ENCODE measurements around the gene RNF135.
"Not testable (repeated sequence)": the region's sequence is repeated elsewhere in the genome, so short reads cannot be mapped to it uniquely, and the experiment has no call there.

RNF135 gene, protein sequence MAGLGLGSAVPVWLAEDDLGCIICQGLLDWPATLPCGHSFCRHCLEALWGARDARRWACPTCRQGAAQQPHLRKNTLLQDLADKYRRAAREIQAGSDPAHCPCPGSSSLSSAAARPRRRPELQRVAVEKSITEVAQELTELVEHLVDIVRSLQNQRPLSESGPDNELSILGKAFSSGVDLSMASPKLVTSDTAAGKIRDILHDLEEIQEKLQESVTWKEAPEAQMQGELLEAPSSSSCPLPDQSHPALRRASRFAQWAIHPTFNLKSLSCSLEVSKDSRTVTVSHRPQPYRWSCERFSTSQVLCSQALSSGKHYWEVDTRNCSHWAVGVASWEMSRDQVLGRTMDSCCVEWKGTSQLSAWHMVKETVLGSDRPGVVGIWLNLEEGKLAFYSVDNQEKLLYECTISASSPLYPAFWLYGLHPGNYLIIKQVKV

DNA sequence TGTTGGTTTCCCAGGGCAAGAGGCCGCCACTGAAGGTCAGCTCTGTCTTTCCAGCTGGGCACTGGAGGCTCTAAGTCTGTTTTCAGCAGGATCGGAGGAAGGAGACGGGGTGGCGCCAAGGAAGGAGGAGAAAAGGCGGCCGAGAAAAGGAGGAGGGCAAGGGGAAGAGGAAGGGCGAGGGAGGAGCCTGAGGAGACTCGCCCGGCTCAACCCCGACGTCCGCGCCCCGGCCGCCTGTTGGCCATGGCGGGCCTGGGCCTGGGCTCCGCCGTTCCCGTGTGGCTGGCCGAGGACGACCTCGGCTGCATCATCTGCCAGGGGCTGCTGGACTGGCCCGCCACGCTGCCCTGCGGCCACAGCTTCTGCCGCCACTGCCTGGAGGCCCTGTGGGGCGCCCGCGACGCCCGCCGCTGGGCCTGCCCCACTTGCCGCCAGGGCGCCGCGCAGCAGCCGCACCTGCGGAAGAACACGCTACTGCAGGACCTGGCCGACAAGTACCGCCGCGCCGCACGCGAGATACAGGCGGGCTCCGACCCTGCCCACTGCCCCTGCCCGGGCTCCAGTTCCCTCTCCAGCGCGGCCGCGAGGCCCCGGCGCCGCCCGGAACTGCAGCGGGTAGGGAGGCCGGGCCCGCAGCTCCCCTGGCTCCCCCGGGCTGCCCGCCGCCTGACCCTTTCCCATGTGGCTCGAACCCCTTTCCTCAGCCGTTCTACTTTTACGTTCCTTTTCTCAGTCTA, at the start of gene RNF135:
Gene RNF135 (plus strand): TSS at position 209 of the 737 bp plus-strand sequence. CDS start 35 bp downstream, at position 244.
- DNase-seq (ENCODE audit: low spot score): peak; percentile 77

DNA sequence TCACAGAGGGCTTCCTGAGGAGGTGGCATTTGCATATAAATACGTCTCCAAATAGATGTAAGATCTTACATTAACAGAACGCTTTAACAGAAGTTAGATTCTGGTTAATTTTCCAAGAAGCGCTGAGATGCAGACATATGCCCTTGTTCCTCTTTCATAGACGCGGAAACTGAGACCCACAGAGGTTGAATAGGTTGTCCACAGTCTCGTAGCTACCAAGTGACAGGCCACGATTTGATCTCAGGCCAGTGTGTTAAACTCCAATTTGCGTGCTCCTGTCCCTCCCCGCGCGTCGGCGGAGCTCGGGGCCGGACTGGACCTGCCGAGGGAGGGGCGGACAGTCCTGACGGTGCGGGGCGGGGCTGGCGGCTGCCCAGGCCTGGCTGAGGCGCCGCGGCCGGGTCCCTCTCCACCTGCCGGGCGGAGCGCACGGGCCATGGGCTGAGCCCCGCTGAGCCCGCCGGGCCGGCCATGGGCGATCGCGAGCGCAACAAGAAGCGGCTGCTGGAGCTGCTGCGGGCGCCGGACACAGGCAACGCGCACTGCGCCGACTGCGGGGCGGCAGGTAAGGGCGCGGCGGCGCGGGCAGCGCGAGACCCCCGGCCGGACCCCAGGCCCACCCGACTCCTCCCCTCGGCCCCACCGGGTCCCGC, 49.2 kb upstream of the RNF135 start, which contains the start of gene ADAP2:
Gene ADAP2 (plus strand): TSS at position 402 of the 653 bp plus-strand sequence. CDS start 70 bp downstream, at position 472.
- DNase-seq (ENCODE audit: low spot score): no peak

DNA sequence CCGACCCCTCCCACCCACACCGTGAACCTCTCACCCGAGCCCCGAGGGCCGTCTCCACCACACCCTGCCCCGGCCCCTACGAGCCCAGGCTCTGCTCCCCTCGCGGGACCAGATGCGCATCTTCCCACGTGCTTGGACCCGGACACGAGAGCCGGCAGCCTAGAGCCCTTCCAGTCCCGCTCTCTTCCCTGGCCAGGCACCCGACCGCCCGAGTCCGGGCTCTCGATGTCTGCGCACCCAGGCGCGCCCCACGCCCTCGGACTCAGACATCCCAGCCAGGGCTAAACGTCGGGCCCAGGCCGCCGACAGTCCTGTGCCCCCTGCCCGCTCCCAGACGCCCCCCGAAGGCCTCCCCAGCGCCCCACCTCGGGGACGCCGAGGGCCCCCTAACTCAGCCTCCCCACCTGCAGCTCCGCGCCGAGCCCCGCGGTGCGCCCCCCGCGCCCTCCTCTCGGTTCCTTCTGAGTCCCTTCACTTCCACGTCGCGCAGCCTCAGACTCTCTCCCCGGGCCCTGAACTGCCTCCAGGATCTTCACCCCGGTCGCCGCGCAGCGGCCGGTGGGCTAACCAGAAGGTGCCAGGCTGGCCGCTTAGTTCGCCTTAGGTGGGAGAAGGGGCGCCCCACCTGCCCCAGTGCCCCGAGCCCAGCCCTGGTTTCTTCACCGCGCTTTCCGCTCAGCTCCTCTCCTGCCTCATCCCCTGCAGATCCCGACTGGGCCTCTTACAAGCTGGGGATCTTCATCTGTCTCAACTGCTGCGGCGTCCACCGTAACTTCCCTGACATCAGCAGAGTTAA, 48.4 kb upstream of the RNF135 start:
- no peak for DNase-seq (ENCODE audit: low spot score)

DNA sequence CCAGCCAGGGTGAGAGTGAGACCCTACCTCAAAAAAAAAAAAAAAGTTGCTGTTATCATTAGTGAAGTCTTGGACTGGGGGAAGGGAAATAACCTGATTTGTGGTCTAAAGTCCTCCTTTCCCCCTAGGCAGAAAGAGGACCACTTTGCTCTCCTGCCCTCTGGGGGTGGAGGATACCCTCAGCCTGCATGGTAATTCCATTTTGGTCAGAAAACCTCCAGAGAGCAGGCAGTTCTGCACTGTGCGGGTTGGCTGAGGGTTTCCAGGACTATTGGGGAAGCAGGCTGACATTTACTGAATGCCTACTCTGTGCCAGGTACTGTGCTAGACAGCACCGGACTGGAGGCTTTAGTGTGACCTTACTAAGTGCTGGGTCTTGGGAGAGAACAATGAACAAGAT, 46.5 kb upstream of the RNF135 start:
- DNase-seq (ENCODE audit: low spot score): no peak

DNA sequence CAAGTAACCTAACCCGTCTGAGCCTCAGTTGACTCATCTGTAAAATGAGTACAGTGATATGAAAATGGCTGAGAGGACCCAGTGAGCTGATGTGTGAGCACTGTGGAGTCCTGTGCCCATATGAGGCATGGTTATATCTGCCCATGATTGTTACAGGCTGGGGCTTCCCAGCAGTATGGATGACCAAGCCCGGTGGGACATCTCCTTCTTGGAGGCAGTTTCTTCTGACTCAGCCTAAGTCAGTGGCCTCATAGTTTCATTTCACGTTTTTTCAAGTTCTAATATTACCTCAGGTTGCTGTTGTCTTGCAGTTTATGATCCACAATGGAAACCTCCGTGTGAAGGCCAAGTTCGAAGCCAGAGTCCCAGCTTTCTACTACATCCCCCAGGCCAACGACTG, 44.3 kb upstream of the RNF135 start:
- DNase-seq (ENCODE audit: low spot score): no peak

DNA sequence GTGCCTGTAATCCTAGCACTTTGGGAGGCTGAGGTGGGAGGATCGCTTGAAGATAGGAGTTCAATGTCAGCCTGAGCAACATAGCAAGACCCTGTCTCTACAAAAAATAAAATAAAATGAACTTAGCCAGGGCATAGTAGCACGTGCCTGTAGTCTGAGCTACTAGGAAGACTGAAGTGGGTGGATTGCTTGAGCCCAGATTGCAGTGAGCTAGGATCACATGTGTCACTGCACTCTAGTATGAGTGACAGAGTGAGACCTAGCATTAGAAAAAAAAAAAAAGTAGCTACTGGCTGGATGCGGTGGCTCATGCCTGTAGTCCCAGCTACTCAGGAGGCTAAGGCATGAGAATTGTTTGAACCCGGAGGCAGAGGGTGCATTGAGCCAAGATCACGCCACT, 43.1 kb upstream of the RNF135 start:
- DNase-seq (ENCODE audit: low spot score): no peak

DNA sequence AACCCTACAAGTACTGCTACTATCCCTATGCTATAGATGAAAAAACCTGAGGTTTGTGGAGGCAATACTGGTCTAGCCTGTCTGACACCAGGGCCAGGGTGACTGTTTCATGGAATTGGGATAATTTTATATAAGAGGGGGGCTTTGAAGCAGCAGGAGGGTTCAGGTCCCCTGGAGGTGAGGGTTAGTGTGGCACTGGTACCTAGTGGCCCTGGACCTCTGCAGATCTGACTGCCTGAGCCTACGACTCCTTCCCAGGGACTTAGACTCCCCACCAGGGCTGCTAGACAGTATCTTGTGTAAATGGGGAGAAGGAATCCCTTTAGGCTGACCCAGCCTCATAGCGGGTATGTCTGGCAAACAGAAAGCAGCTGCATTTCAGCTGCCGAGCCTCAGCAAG, 42.3 kb upstream of the RNF135 start:
- DNase-seq (ENCODE audit: low spot score): no peak

DNA sequence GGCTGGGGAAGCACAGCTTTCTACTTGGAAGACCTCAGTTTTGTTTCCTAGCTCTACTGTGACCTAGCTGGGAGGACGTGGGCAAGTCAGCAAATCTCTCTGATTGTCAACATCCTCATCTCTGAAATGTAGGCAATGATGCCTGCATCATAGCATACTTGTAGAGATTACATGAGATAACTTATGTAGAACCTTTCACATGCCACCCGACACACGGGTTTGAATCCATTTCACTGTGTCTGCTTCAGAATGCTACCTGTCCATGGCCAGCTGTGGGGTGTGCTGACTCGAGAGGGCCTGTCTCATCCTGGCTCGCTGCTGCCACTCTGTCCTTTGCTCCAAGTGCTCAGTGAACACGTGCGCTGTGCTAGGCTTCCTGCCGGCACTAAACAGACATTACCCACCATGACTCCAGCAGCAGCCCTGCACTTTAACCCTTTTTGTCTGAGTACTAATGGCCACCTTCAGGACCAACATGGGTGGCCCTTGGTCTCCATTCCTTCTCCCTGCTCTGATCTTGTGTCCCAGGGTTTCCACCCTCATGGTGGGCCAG, 41.7 kb upstream of the RNF135 start:
- DNase-seq (ENCODE audit: low spot score): no peak

DNA sequence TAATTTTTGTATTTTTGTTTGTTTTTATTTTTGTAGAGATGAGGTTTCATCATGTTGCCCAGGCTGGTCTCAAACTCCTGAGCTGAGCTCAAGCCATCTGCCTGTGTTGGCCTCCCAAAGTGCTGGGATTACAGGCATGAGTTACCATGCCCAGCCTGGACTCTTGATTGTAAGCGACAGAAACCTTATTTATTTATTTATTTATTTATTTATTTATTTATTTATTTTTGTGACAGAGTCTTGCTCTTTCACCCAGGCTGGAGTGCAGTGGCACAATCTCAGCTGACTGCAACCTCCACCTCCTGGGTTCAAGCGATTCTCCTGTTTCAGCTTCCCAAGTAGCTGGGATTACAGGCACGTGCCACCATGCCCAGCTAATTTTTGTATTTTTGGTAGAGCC, 41.0 kb upstream of the RNF135 start:
- DNase-seq (ENCODE audit: low spot score): not testable (repeated sequence)

DNA sequence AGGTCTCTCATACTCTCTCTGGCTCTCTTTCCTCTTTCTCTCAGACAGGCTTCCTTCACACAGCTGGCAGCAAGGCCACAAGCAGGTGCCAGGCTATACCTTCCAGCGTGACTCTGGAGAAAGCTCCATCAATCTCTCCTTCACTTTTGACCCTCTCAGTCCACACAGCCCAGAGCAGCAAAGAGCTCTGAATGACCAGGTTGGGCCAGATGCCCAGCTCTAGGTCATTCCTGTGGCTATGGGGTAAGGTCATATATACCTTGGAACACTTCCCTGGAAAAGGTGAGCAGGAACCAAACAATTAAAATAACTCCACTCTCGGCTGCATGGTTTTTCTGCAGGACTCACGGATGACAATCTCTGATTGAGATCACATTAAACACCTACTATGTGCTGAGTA, 40.3 kb upstream of the RNF135 start:
- no peak for DNase-seq (ENCODE audit: low spot score)

DNA sequence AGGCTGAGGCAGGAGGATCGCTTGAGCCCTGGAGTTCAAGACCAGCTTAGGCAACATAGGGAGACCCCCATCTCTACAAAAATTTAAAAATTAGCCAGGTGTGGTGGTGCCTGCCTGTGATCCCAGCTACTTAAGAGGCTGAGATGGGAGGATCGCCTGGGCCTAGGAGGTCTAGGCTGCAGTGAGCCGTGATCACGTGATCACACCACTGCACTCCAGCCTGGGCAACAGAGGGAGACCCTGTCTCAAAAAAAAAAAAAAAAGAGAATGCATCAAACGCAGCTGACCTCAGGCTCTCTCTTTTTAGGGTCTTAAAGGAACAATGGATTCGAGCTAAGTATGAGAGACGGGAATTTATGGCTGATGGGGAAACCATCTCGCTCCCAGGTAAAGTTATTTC, 39.3 kb upstream of the RNF135 start:
- DNase-seq (ENCODE audit: low spot score): not testable (repeated sequence)

DNA sequence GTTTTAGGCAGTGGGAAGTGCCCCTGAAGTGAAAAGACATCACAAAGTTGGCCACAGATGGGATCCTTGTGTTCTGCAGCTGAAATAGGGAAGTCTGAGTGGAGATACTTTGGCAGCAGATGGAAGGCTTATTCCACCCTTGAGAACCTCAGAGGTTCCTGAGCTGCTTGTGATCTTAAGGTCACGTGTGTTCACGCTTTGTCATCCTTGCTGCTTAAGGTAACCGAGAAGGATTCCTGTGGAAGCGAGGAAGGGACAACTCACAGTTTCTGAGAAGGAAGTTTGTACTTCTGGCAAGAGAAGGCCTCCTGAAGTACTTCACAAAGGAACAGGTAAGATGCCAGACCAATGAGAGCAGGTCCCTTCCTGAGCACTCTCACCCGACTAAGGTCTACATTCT, 36.9 kb upstream of the RNF135 start:
- DNase-seq (ENCODE audit: low spot score): no peak

DNA sequence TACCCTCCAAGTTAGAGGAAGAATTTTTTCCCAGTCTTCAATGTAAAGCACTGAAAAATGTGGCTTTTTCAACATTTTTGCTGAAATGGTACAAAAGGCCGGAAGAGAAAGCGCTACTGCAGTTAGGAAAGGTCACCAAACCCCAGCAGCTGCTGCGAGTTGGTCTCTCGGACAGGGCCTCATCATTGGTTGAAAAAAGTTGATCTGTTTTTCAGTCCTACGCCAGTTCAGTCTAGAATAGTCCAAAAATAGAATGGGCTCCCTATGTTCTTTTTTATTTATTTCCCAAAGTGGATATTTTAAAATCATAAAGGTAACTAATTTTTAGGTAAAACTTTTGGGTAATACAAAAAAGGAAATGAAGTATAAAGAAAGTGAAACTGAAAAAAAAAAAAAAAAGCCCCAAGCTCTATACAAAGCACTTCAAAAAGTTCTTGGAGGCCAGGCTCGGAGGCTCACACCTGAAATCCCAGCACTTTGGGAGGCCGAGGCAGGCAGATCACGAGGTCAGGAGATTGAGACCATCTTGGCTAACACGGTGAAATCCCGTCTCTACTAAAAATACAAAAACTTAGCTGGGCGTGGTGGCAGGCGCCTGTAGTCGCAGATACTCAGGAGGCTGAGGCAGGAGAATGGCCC, 31.7 kb upstream of the RNF135 start:
- DNase-seq (ENCODE audit: low spot score): peak; percentile 26

DNA sequence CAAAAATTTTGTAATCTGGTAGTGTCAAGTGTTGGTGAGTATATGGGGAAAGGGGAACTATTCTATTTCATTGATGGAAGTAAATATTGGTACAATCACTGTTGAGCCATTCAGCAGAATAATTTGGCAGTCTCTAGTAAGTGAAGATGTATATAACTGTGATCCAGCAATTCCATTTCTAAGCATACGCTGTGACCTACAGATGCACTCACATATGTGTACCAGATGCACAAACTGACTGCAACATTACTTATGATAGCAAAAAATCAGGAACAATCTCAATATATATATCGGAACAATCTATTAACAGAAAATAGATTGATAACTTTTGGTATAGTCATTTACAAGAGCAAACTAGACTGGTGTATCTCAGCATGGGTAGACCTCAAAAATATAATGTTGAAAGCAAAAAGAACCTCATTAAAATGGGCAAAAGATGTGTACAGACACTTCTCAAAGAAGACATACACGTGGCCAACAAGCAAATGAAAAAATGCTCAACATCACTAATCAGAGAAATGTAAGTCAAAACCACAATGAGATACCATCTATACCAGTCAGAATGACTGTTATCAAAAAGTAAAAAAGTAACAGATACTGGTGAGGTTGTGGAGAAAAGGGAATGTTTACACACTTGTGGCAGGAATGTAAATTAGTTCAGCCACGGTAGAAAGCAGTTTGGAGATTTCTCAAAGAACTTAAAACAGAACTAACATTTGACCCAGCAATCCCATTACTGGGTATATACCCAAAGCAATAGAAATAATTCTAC, 28.3 kb upstream of the RNF135 start:
- no peak for DNase-seq (ENCODE audit: low spot score)

DNA sequence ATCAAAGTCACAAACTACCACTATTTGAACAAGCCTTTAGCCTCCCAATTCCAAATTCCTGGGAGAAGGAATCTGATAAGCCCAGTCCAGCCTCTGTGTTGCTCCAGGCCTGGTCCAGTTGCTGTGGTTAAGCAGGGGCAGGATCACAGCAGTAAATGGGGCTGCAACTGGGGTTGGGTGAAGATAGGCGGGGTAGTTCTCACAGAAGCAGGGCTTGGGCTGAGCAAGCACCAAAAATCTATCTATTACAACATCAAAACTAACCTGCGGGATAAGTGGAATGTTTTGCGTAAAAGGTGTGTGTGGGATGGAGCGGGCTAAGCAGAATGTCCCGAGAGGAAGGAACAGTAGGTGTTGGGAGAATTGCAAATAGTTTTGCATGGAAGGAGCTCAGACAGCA, 23.0 kb upstream of the RNF135 start:
- DNase-seq (ENCODE audit: low spot score): no peak

DNA sequence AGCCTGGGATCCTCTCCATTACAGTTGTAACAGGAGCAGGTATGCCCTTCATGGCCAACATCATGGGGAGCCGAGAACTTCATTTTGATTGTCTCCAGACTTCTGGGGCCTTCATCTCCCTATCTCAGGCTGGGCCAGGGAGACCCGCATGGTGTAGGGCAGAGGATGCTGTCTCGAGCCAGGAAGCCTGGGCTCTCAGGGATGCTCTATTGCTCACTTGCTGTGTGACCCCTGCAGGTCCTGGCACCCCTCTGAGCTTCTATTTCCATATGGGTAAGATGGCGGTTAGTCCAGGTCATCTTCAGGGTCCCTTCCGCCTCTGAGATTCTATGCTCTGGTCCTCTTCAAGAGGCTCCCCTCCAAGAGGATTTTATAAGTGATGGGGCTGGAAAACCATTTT, 20.6 kb upstream of the RNF135 start:
- no peak for DNase-seq (ENCODE audit: low spot score)

DNA sequence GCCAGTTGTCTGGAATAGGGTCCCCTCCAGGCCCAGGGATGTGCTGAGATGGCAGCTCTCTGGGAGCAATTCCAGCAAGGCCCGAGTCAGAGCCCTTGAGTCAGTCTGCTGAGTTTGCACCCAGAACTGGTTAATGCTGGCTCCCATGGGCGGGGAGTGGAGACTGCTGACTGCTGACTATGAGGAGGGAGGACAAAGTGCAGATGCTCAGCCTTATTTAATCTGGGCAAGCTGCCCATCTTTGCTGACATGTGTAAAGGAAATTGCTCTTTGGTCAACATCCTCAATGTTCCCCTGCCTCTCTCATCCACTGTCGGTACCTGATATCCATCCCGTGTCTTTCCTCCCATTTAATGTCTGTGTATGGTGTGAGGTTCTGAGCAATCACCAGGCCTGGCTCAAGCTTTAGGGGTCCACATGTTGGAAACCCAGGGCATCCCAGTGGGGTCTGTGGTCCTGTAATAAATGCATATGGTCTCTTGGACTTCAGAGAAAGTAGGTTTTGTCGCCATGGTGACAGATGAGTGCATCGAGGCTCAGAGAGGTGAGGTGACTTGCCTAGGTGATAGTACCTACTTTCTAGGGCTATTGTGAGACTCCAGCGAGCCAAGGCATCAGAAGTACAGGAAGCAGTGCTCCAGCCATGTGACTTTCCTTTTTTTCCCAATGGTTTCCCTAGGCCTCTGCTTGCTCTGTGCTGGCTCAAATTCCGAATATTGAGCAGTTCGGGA, 20.0 kb upstream of the RNF135 start:
- DNase-seq (ENCODE audit: low spot score): no peak

DNA sequence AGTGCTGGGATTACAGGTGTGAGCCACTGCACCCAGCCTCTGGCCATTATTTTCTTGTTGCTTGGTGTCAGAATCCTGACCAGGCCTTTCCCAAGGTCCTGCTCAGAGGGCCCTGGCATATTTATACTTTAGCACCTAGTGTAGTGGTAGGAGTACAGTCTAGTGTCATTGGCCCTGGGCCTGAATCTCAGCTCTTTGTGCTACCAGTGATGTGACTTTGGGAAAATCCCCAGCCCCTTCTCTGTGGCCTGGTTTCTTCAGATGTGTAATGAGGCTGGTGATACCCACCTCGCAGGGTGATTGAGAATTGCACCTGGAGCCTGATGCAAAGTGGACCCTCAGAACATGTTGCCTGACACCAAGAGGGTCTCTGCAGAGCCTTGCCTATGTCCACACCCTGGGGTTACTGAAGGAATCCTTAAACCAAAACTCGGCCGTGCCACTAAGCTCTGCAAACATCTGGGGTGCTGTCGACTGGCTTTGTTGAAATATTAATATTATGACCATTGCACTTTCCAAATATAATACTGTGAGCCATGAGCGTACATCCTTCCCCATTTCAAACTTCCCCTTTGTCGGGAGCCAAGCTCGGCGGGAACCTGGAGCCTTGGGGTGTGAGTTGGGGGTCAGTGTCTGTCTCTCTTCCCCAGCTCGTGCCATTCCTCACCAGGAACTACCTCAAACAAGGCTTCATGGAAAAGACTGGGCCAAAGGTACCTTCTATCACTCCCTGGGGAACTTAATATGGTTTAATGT, 18.0 kb upstream of the RNF135 start:
- DNase-seq (ENCODE audit: low spot score): no peak
